GM23338 (cell line): ENCODE results near the gene FNDC3B. TPM values are rescaled to one million over a fixed set of nuclear protein-coding genes. Genes with fewer than 3 reads are reported as not detected.

Source experiments
- ATAC-seq: fragments of 200-7000 bp; cut with Tn5 transposase; 3 replicates; pipeline ENCODE4 v1.9.1; 2020
- DNase-seq: peaks from one replicate; pipeline ENCODE4 v3.0.0-alpha.2; 2015; ENCODE audit warnings: low spot score
- H2AFZ ChIP-seq: fragments of 200-600 bp; sonication (generic); 2 replicates; pipeline ENCODE4 v1.8.0; 2016; ENCODE audit warnings: antibody characterized with exemption, mild to moderate bottlenecking, moderate library complexity
- H3F3A ChIP-seq: fragments of 200-600 bp; sonication (generic); replicated peaks from 2 replicates; pipeline ENCODE4 v1.8.0; 2017; ENCODE audit warnings: antibody characterized with exemption, mixed run types, low read depth
- H3K27ac ChIP-seq: fragments of 200-600 bp; sonication (generic); 2 replicates; pipeline ENCODE4 v1.6.1; 2016; ENCODE audit warnings: low read depth
- H3K27me3 ChIP-seq: fragments of 200-600 bp; sonication (generic); 2 replicates; pipeline ENCODE4 v1.8.0; 2016; ENCODE audit warnings: mild to moderate bottlenecking, mixed run types, moderate library complexity; ENCODE audit not compliant: insufficient read depth
- H3K36me3 ChIP-seq: fragments of 200-600 bp; sonication (generic); 2 replicates; pipeline ENCODE4 v1.8.0; 2016; ENCODE audit warnings: mild to moderate bottlenecking; ENCODE audit not compliant: insufficient read depth
- H3K4me1 ChIP-seq: fragments of 200-600 bp; sonication (generic); 2 replicates; pipeline ENCODE4 v1.8.0; 2016; ENCODE audit warnings: mild to moderate bottlenecking, moderate library complexity; ENCODE audit not compliant: insufficient read depth
- H3K4me2 ChIP-seq: fragments of 200-600 bp; sonication (generic); 2 replicates; pipeline ENCODE4 v1.7.1; 2017; ENCODE audit warnings: mixed run types
- H3K4me3 ChIP-seq: fragments of 200-600 bp; sonication (generic); 2 replicates; pipeline ENCODE4 v1.6.1; 2016; ENCODE audit warnings: mixed run types
- H3K79me2 ChIP-seq: fragments of 200-600 bp; sonication (generic); replicated peaks from 2 replicates; pipeline ENCODE4 v1.8.0; 2017; ENCODE audit warnings: mild to moderate bottlenecking; ENCODE audit not compliant: insufficient read depth
- H3K9me2 ChIP-seq: fragments of 200-600 bp; sonication (generic); 2 replicates; pipeline ENCODE4 v1.8.0; 2017; ENCODE audit not compliant: insufficient read depth
- H4K20me1 ChIP-seq: fragments of 200-600 bp; sonication (generic); replicated peaks from 2 replicates; pipeline ENCODE4 v1.8.0; 2017; ENCODE audit warnings: mild to moderate bottlenecking; ENCODE audit not compliant: insufficient read depth
- H3K27ac Mint-ChIP-seq: 2 replicates; pipeline ENCODE4 v1.8.0; 2020; ENCODE audit warnings: inconsistent platforms, mild to moderate bottlenecking, moderate library complexity, mixed read lengths
- H3K27me3 Mint-ChIP-seq: 3 replicates; pipeline ENCODE4 v1.8.0; 2022; ENCODE audit warnings: low read depth, mild to moderate bottlenecking, moderate library complexity, mixed read lengths, inconsistent platforms; ENCODE audit not compliant: insufficient read depth, poor library complexity
- H3K36me3 Mint-ChIP-seq: 3 replicates; pipeline ENCODE4 v1.8.0; 2021; ENCODE audit warnings: low read depth, mild to moderate bottlenecking, inconsistent platforms, moderate library complexity, mixed read lengths
- H3K4me1 Mint-ChIP-seq: 3 replicates; pipeline ENCODE4 v1.8.0; 2020; ENCODE audit warnings: mild to moderate bottlenecking, inconsistent platforms, mixed read lengths
- H3K4me3 Mint-ChIP-seq: 3 replicates; pipeline ENCODE4 v1.8.0; 2021; ENCODE audit warnings: moderate library complexity, mild to moderate bottlenecking, inconsistent platforms, mixed read lengths
- H3K9me3 Mint-ChIP-seq: 3 replicates; pipeline ENCODE4 v1.8.0; 2020; ENCODE audit warnings: moderate library complexity, mild to moderate bottlenecking, inconsistent platforms, mixed read lengths
- CREB1 ChIP-seq: fragments of 250-450 bp; sonication (Bioruptor Pico); IDR thresholded peaks from 2 replicates; pipeline ENCODE4 v1.5.0; 2020; ENCODE audit warnings: low read depth, mild to moderate bottlenecking, moderate library complexity
- EZH2 ChIP-seq: fragments of 200-600 bp; sonication (generic); IDR thresholded peaks from one replicate; pipeline ENCODE4 v1.8.0; 2017; ENCODE audit warnings: antibody characterized with exemption, mild to moderate bottlenecking, low read depth; ENCODE audit not compliant: unreplicated experiment
- NANOG ChIP-seq: IDR thresholded peaks from 2 replicates; pipeline ENCODE4 v1.6.1; 2016; ENCODE audit warnings: antibody characterized with exemption, borderline replicate concordance
- REST ChIP-seq: IDR thresholded peaks from one replicate; pipeline ENCODE4 v1.6.1; 2018; ENCODE audit warnings: antibody characterized with exemption; ENCODE audit not compliant: unreplicated experiment
- STAT1 ChIP-seq: IDR thresholded peaks from one replicate; pipeline ENCODE4 v1.6.1; 2016; ENCODE audit warnings: antibody characterized with exemption; ENCODE audit not compliant: unreplicated experiment
- ZNF114 ChIP-seq: fragments of 250-450 bp; sonication (Bioruptor Pico); IDR thresholded peaks from 2 replicates; pipeline ENCODE4 v1.5.0; 2020; ENCODE audit warnings: mild to moderate bottlenecking, moderate library complexity
- ZNF331 ChIP-seq: fragments of 250-450 bp; sonication (Bioruptor Pico); IDR thresholded peaks from 2 replicates; pipeline ENCODE4 v1.5.0; 2020; ENCODE audit warnings: low read depth, mild to moderate bottlenecking, moderate library complexity
- ZNF462 ChIP-seq: fragments of 250-450 bp; sonication (Bioruptor Pico); IDR thresholded peaks from 2 replicates; pipeline ENCODE4 v1.5.0; 2020; ENCODE audit warnings: mild to moderate bottlenecking, moderate library complexity
- polyA plus RNA-seq: library from polyadenylated mRNA; unstranded; fragments of >200 nt; fragmentation: Nextera tagmentation; extraction: Ambion mirVana; gene quantifications from 2 replicates; pipeline ENCODE4 v1.2.1, GENCODE V29; 2016
- total RNA-seq: library from RNA; depleted of rRNA; stranded (reverse); fragments of >200 nt; shearing (Covaris generic); gene quantifications from 2 replicates; pipeline ENCODE4 v1.2.3, GENCODE V29; 2014

Gene FNDC3B
- total and polyA plus RNA-seq, 2 experiments from 2014 or later = 19.1 to 55.4 TPM

GRCh38 chr3:172376881-172377280 is 337.5 kb downstream of the FNDC3B start:
- Mint-ChIP-seq H3K27ac (no peak overlapping the region), H3K4me3 (no peak overlapping the region), H3K36me3 (peaks cover 64% of the 10 kb centered on the region), H3K4me1 (peaks cover 3% of the 10 kb centered on the region; the same call in 2 of the 3 replicates), H3K9me3 (peaks cover 9% of the 10 kb centered on the region; the same call in 2 of the 3 replicates), H3K27me3 (no peaks in the 10 kb centered on the region)
- Histone ChIP-seq H3K79me2 (no peaks in the 10 kb centered on the region), H3F3A (no peaks in the 10 kb centered on the region), H2AFZ (no peak overlapping the region), H3K4me1 (no peaks in the 10 kb centered on the region), H3K36me3 (peaks cover 29% of the 10 kb centered on the region), H4K20me1 (no peaks in the 10 kb centered on the region), H3K27ac (no peak overlapping the region), H3K4me3 (no peak overlapping the region), H3K27me3 (no peaks in the 10 kb centered on the region), H3K4me2 (no peak overlapping the region), H3K9me2 (no peaks in the 10 kb centered on the region)
- TF ChIP-seq STAT1 = no peak
- no peak for TF ChIP-seq REST
- no peak for TF ChIP-seq NANOG
- DNase-seq (no peak), ATAC-seq (no peak)

GRCh38 chr3:172378439-172378838 is 339.1 kb downstream of the FNDC3B start:
- Histone ChIP-seq H3K36me3 (peaks cover 29% of the 10 kb centered on the region), H3F3A (no peaks in the 10 kb centered on the region), H4K20me1 (no peaks in the 10 kb centered on the region), H3K27ac (no peak overlapping the region), H2AFZ (no peak overlapping the region), H3K4me2 (no peak overlapping the region), H3K9me2 (no peaks in the 10 kb centered on the region), H3K4me3 (no peak overlapping the region), H3K27me3 (no peaks in the 10 kb centered on the region), H3K4me1 (no peaks in the 10 kb centered on the region), H3K79me2 (no peaks in the 10 kb centered on the region)
- H3K9me3 Mint-ChIP-seq = peaks cover 9% of the 10 kb centered on the region; the same call in 2 of the 3 replicates
- TF ChIP-seq ZNF331 (CRISPR knock-in tag) = no peak
- no peak for TF ChIP-seq ZNF462 (CRISPR knock-in tag)
- no peak for TF ChIP-seq EZH2
- no peak for TF ChIP-seq ZNF114 (CRISPR knock-in tag)
- TF ChIP-seq CREB1 = no peak
- DNase-seq (no peak), ATAC-seq (no peak)
- peaks cover 72% of the 10 kb centered on the region for H3K36me3 Mint-ChIP-seq
- no peak overlapping the region for H3K4me3 Mint-ChIP-seq
- H3K4me1 Mint-ChIP-seq = peaks cover 6% of the 10 kb centered on the region; the same call in 2 of the 3 replicates
- H3K27me3 Mint-ChIP-seq = no peaks in the 10 kb centered on the region
- no peak overlapping the region for H3K27ac Mint-ChIP-seq
